GM12801 (cell line): Measurements from ENCODE around the gene NECTIN1.

ENCODE experiments used
- TF ChIP-seq, protein P1 (sequence below): IDR thresholded peaks from one replicate; pipeline ENCODE4 v1.5.1; 2011; ENCODE audit warnings: control low read depth; ENCODE audit not compliant: insufficient read length; ENCODE audit errors: extremely low read depth

The NECTIN1 gene

DNA sequence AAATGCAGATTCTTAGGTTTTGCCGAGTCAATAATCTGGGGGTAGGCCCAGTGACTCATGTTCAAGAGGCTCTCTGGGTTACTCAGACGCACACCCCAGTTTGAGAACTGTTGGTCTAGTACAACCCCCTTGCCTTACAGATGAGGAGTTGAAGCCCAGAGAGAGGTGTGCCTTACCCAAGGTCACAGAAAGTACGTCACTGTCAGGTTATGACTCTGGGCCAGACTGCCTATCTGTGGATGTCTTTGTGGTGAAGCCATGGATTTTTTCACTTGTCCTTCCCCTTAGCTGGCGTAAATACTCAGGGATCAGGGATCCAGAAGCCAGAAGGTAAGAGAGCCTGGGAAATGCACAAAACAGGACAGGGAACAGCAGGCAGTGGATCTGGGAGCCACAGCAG, 25.2 kb upstream of the NECTIN1 start:
- TF ChIP-seq, protein P1, sequence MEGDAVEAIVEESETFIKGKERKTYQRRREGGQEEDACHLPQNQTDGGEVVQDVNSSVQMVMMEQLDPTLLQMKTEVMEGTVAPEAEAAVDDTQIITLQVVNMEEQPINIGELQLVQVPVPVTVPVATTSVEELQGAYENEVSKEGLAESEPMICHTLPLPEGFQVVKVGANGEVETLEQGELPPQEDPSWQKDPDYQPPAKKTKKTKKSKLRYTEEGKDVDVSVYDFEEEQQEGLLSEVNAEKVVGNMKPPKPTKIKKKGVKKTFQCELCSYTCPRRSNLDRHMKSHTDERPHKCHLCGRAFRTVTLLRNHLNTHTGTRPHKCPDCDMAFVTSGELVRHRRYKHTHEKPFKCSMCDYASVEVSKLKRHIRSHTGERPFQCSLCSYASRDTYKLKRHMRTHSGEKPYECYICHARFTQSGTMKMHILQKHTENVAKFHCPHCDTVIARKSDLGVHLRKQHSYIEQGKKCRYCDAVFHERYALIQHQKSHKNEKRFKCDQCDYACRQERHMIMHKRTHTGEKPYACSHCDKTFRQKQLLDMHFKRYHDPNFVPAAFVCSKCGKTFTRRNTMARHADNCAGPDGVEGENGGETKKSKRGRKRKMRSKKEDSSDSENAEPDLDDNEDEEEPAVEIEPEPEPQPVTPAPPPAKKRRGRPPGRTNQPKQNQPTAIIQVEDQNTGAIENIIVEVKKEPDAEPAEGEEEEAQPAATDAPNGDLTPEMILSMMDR, result no peak

DNA sequence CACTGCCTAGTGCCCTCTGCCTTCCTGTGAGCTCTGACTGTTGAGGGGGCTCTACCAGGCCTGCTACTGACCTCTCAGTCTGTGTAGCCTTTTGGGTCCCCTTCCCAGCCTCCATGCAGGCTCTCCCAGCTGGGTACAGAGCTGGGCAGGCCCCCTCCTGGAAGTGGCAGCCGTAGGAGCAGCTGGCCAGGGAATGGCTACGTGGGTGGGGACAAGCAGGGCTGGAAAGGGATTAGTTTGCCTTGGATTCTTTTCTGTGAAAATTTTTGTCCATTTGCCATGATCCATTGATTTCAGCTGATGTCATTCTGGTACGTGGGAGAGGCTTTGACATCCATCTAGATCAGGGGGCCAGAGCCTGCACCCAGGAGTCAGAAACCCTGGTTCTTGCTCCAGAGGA, 23.9 kb upstream of the NECTIN1 start:
- TF ChIP-seq, protein P1, result no peak

DNA sequence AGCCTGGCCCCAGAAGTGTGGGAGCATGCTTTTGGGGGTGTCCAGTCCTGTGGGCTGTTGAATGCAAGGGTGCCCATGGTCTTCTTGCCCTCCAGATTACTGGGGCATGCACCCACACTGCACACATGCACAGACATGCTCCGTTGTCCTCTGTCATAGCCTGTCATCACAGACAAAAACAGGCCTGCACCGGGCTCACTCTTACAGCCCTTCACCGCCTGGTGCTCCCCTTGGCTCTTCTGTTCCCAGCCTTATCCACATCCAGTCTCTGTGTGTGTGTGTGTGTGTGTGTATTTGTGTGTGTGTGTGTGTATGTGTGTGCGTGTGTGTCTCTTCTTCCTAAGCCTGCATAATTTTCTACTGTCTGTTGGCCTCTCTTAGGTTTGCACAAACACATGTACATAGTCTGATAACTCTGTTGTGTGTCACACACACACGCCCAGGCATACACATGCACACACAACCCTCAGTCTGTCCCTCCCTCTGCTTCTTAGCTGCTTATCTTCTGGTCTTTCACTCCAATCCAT, 23.4 kb upstream of the NECTIN1 start:
- TF ChIP-seq, protein P1, result no peak

DNA sequence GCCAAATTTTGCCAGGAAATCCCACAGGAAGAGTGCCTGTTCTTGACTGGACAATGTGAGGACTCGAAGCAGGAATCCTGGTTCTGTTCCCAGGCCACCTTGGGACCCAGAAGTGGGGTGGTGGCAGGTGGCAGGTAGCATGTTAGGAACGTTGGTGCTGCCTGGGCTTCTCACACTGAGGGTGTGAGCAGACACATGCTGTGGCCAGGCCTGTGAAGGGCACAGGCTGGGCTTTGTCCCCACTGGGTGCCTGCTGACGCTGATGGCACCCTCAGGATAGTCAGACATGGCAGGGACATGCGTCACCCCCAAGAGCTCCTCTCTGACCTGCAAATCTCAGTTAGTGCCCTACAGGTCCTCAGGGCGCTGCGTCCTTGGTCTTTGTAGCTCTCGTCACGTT, 21.1 kb upstream of the NECTIN1 start:
- TF ChIP-seq, protein P1, result no peak

- TF ChIP-seq, protein P1, result no peak
These were observed 20.1 kb upstream of the NECTIN1 start for GRCh38 chr11:119749006-119749565.

DNA sequence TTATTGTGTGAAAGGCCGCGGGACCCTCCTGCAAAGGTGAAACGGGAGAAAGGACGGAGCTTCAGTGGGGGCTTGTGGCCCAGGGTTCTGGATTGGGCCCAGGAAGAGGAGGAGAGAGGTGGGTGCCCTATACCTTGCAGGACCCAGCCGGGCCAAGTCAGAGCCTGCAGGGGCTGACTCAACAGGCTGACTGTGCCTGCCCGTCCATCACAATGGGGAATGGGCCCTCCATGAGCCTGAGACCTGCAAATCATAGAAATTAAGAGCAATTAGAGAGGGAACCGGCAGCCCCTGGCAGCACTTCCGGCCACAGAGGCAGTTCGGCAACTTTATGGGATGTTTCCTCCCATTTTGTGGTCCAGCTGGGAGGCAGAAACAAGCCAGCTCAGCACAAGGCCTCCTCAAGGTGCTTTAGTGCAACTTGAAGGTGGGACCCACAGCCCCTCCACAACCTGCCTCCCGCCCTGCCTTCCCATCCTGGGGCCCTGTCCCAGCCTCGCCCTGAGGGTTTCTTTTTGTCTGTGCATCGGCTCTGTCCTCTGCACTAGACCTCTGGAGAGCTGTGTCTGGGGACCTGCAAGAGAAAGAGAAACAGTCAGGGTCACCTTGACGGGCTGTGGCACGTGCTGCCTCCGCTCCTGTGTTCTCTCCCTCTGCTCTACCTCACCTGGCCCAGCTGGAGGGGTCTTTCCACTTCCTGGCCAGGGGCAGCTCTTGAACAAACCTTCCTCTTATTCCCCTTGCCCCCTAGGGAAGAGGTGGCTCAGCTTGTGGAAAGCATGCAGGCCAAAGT, 19.1 kb upstream of the NECTIN1 start:
- TF ChIP-seq, protein P1, result no peak

DNA sequence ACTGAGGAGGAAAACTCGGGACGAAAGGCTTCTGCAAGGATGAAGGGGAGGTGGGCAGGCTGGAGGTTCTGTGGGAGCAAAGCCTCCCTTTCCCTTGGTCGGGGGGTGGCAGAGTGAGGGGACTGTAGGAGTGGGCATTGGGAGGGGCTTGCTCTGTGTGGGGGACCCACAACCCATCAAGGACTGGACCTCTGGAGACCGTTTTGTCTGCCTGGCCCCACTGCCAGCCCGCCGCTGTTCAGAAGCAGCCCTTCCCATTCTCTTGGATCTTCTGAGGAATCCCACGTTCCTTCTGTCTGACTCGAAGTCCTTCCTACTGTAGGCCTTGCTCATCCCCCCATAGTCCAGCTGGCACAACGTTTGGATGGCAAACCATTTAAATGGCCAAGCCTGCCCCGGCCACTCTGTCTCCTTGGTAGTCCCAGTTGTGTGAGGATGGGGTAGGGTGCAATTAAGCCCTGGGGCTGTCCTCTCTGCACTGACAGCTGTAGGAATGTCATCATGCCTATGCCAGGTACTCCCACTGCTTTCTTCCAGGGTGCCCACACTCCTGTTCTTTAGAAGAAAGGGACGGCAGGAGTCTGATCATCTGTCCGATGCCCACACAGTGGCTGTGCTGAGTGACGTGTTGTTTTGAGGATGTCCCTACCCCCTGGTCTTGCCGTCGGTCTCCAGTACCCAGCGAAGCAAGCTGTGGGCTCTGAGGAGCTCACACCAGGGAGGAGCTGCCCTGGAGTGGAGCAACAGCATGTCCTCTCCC, 17.0 kb upstream of the NECTIN1 start:
- TF ChIP-seq, protein P1, result no peak
